HepG2 (cell line): ENCODE measurements around the gene C2orf92. TPM values are rescaled to one million over a fixed set of nuclear protein-coding genes. Genes with fewer than 3 reads are reported as not detected.

Experiments
- CBX5 ChIP-seq: sonication (generic); formaldehyde crosslinking; IDR thresholded peaks from 2 replicates; pipeline ENCODE4 v1.4.0; 2020; ENCODE audit warnings: missing genetic modification reagents, borderline replicate concordance
- HNRNPLL ChIP-seq: fragments of 200-400 bp; formaldehyde crosslinking; IDR thresholded peaks from 2 replicates; pipeline ENCODE4 v1.6.1; 2017; ENCODE audit warnings: mild to moderate bottlenecking, low read depth, low read length; ENCODE audit not compliant: poor library complexity, severe bottlenecking
- NFIB ChIP-seq: sonication (generic); formaldehyde crosslinking; IDR thresholded peaks from 2 replicates; pipeline ENCODE4 v1.9.0; 2021; ENCODE audit warnings: missing genetic modification reagents, mild to moderate bottlenecking, borderline replicate concordance
- PHF8 ChIP-seq: sonication (generic); formaldehyde crosslinking; IDR thresholded peaks from 2 replicates; pipeline ENCODE4 v1.5.0; 2020; ENCODE audit warnings: missing genetic modification reagents
- PITX1 ChIP-seq: sonication (generic); formaldehyde crosslinking; IDR thresholded peaks from 2 replicates; pipeline ENCODE4 v1.5.1; 2020; ENCODE audit warnings: mild to moderate bottlenecking, missing genetic modification reagents
- PRPF4 ChIP-seq: fragments of 200-400 bp; formaldehyde crosslinking; IDR thresholded peaks from 2 replicates; pipeline ENCODE4 v1.6.1; 2016; ENCODE audit warnings: low read length, low read depth; ENCODE audit not compliant: poor library complexity, severe bottlenecking
- ZC3H13 ChIP-seq: sonication (generic); formaldehyde crosslinking; IDR thresholded peaks from 2 replicates; pipeline ENCODE4 v1.8.1; 2023; ENCODE audit warnings: mild to moderate bottlenecking, missing genetic modification reagents, moderate library complexity
- ZKSCAN8 ChIP-seq: IDR thresholded peaks from 2 replicates; pipeline ENCODE4 v1.6.1; 2016; ENCODE audit warnings: borderline replicate concordance, missing genetic modification reagents, missing compliant biosample characterization
- ZMYM4 ChIP-seq: sonication (generic); formaldehyde crosslinking; IDR thresholded peaks from 2 replicates; pipeline ENCODE4 v1.8.1; 2023; ENCODE audit warnings: mild to moderate bottlenecking, missing genetic modification reagents
- ZNF24 ChIP-seq: fragments of 450-650 bp; IDR thresholded peaks from 2 replicates; pipeline ENCODE4 v1.6.1; 2017; ENCODE audit warnings: antibody characterized with exemption, mild to moderate bottlenecking
- ZNF569 ChIP-seq: sonication (generic); formaldehyde crosslinking; IDR thresholded peaks from 2 replicates; pipeline ENCODE4 v1.5.0; 2020; ENCODE audit warnings: mild to moderate bottlenecking, missing genetic modification reagents, moderate library complexity, borderline replicate concordance
- ZZZ3 ChIP-seq: sonication (generic); formaldehyde crosslinking; IDR thresholded peaks from 2 replicates; pipeline ENCODE4 v1.4.0; 2020; ENCODE audit warnings: missing genetic modification reagents, mild to moderate bottlenecking, borderline replicate concordance
- polyA plus RNA-seq, 8 experiments: library from polyadenylated mRNA; depleted of rRNA in 3 of 8; stranded (reverse) in 7 of 8; unstranded in 1 of 8; fragments of >200 nt; fragmentation: Illumina TruSeq in 4 of 8; extraction: Trizol in 4 of 8; gene quantifications; 2 replicates each; pipeline versions ENCODE4 v1.2.1 to v1.2.3, GENCODE V29; 2011 to 2016; ENCODE audit warnings: low read depth in 4 of 8, missing spikeins in 1 of 8, mixed read lengths in 1 of 8; ENCODE audit not compliant: insufficient read depth in 1 of 8
- total RNA-seq, 5 experiments: library from RNA; depleted of rRNA; stranded (reverse); fragments of >200 nt; fragmentation: Illumina TruSeq; extraction: Trizol; gene quantifications; 2 replicates each; pipeline ENCODE4 v1.2.3, GENCODE V29; 2016; ENCODE audit warnings: low read depth in 1 of 5
- TF ChIP-seq, protein P1 (sequence below): sonication (generic); formaldehyde crosslinking; IDR thresholded peaks from 2 replicates; pipeline ENCODE4 v1.4.0; 2020; ENCODE audit warnings: missing genetic modification reagents
- TF ChIP-seq, protein P2 (sequence below): sonication (generic); formaldehyde crosslinking; IDR thresholded peaks from 2 replicates; pipeline ENCODE4 v1.4.0; 2020; ENCODE audit warnings: missing genetic modification reagents, mild to moderate bottlenecking, borderline replicate concordance
- TF ChIP-seq, protein P3 (sequence below): sonication (generic); formaldehyde crosslinking; IDR thresholded peaks from 2 replicates; pipeline ENCODE4 v1.5.0; 2020; ENCODE audit warnings: missing genetic modification reagents

The C2orf92 gene
- total and polyA plus RNA-seq, 2 of the 13 experiments (the other 11 are each of a cell fraction or from before 2014, with no cell fraction given), result 4.9 to 5.0 TPM

DNA sequence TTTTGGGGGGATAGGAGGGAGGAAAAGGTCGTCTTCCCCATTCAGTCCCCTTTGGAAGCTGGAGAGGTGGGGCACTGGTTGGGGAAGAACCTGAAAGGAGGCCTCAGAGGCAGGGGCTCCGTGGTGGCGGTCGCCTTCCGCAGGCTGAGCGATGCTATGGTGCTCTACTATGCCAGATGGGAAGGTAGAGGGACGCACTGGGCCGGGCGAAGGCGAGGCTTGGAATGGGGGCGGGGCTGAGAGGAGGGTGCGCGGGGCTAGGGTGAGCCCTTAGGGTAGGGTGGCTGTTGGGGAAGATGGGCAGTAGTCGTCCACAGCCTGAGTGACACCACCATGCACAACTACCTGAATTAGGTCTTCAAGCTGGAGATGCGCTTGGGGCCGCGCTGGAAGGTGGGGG lies 55.0 kb downstream of the C2orf92 start (continued):
- TF ChIP-seq, protein P1, sequence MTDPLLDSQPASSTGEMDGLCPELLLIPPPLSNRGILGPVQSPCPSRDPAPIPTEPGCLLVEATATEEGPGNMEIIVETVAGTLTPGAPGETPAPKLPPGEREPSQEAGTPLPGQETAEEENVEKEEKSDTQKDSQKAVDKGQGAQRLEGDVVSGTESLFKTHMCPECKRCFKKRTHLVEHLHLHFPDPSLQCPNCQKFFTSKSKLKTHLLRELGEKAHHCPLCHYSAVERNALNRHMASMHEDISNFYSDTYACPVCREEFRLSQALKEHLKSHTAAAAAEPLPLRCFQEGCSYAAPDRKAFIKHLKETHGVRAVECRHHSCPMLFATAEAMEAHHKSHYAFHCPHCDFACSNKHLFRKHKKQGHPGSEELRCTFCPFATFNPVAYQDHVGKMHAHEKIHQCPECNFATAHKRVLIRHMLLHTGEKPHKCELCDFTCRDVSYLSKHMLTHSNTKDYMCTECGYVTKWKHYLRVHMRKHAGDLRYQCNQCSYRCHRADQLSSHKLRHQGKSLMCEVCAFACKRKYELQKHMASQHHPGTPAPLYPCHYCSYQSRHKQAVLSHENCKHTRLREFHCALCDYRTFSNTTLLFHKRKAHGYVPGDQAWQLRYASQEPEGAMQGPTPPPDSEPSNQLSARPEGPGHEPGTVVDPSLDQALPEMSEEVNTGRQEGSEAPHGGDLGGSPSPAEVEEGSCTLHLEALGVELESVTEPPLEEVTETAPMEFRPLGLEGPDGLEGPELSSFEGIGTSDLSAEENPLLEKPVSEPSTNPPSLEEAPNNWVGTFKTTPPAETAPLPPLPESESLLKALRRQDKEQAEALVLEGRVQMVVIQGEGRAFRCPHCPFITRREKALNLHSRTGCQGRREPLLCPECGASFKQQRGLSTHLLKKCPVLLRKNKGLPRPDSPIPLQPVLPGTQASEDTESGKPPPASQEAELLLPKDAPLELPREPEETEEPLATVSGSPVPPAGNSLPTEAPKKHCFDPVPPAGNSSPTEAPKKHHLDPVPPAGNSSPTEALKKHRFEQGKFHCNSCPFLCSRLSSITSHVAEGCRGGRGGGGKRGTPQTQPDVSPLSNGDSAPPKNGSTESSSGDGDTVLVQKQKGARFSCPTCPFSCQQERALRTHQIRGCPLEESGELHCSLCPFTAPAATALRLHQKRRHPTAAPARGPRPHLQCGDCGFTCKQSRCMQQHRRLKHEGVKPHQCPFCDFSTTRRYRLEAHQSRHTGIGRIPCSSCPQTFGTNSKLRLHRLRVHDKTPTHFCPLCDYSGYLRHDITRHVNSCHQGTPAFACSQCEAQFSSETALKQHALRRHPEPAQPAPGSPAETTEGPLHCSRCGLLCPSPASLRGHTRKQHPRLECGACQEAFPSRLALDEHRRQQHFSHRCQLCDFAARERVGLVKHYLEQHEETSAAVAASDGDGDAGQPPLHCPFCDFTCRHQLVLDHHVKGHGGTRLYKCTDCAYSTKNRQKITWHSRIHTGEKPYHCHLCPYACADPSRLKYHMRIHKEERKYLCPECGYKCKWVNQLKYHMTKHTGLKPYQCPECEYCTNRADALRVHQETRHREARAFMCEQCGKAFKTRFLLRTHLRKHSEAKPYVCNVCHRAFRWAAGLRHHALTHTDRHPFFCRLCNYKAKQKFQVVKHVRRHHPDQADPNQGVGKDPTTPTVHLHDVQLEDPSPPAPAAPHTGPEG (CRISPR knock-in tag), result no peak
- TF ChIP-seq PRPF4 (no peak), NFIB (CRISPR knock-in tag) (no peak), PITX1 (CRISPR knock-in tag) (no peak), ZKSCAN8 (CRISPR knock-in tag) (no peak), ZNF569 (no peak), ZC3H13 (CRISPR knock-in tag) (no peak), ZZZ3 (CRISPR knock-in tag) (no peak), HNRNPLL (no peak), CBX5 (CRISPR knock-in tag) (no peak), ZNF24 (no peak), PHF8 (CRISPR knock-in tag) (no peak), ZMYM4 (CRISPR knock-in tag) (no peak)
- TF ChIP-seq, protein P2, sequence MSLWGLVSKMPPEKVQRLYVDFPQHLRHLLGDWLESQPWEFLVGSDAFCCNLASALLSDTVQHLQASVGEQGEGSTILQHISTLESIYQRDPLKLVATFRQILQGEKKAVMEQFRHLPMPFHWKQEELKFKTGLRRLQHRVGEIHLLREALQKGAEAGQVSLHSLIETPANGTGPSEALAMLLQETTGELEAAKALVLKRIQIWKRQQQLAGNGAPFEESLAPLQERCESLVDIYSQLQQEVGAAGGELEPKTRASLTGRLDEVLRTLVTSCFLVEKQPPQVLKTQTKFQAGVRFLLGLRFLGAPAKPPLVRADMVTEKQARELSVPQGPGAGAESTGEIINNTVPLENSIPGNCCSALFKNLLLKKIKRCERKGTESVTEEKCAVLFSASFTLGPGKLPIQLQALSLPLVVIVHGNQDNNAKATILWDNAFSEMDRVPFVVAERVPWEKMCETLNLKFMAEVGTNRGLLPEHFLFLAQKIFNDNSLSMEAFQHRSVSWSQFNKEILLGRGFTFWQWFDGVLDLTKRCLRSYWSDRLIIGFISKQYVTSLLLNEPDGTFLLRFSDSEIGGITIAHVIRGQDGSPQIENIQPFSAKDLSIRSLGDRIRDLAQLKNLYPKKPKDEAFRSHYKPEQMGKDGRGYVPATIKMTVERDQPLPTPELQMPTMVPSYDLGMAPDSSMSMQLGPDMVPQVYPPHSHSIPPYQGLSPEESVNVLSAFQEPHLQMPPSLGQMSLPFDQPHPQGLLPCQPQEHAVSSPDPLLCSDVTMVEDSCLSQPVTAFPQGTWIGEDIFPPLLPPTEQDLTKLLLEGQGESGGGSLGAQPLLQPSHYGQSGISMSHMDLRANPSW (CRISPR knock-in tag), result no peak
- TF ChIP-seq, protein P3, sequence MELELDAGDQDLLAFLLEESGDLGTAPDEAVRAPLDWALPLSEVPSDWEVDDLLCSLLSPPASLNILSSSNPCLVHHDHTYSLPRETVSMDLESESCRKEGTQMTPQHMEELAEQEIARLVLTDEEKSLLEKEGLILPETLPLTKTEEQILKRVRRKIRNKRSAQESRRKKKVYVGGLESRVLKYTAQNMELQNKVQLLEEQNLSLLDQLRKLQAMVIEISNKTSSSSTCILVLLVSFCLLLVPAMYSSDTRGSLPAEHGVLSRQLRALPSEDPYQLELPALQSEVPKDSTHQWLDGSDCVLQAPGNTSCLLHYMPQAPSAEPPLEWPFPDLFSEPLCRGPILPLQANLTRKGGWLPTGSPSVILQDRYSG, result no peak
- TF ChIP-seq, all 625 proteins: peak for 0
